Caco-2 (cell line): ENCODE data around the gene HMCES. TPM values are rescaled to one million over a fixed set of nuclear protein-coding genes. Genes with fewer than 3 reads are reported as not detected.

Experiments
- BruUV-seq: library from RNA; stranded (reverse); fragments of 400-500 nt; replicated peaks from 2 replicates; lab custom pipeline; 2021; lab: Mats Ljungman, UMichigan
- CTCF ChIA-PET: fragments of 300-600 bp; sonication (Branson Sonifier 250); formaldehyde crosslinking; loops from one replicate; lab custom pipeline; 2022; ENCODE audit warnings: antibody characterized with exemption; lab: Charles Lee
- POLR2A ChIA-PET: fragments of 300-600 bp; sonication (Branson Sonifier 250); formaldehyde crosslinking; loops from one replicate; lab custom pipeline; 2022; ENCODE audit warnings: antibody characterized with exemption; lab: Charles Lee
- DNase-seq, 2 experiments: peaks; one replicate each; pipeline versions ENCODE4 v3.0.0 to v3.0.0-alpha.2; 2020 to 2022
- H3K27me3 ChIP-seq: replicated peaks from 2 replicates; pipeline ENCODE4 v1.6.0; 2011; ENCODE audit warnings: low read length; ENCODE audit not compliant: control insufficient read depth, insufficient read depth
- H3K36me3 ChIP-seq: 2 replicates; pipeline ENCODE4 v1.5.1; 2011; ENCODE audit warnings: low read length; ENCODE audit not compliant: control insufficient read depth, insufficient read depth
- H3K4me1 ChIP-seq: fragments of 250-450 bp; sonication (Bioruptor Pico); 2 replicates; pipeline ENCODE4 v1.5.1; 2020; ENCODE audit warnings: mild to moderate bottlenecking
- H3K4me3 ChIP-seq: 2 replicates; pipeline ENCODE4 v1.5.1; 2011; ENCODE audit warnings: low read depth, mild to moderate bottlenecking, control low read depth, low read length
- H3K9me3 ChIP-seq: fragments of 250-450 bp; sonication (Bioruptor Pico); 2 replicates; pipeline ENCODE4 v1.5.1; 2020; ENCODE audit warnings: mild to moderate bottlenecking, moderate library complexity
- H3K27ac Mint-ChIP-seq: one replicate; pipeline ENCODE4 v1.8.0; 2022; ENCODE audit warnings: mixed read lengths; ENCODE audit not compliant: unreplicated experiment
- H3K27me3 Mint-ChIP-seq: one replicate; pipeline ENCODE4 v1.8.0; 2022; ENCODE audit warnings: mixed read lengths; ENCODE audit not compliant: insufficient read depth, unreplicated experiment
- H3K36me3 Mint-ChIP-seq: one replicate; pipeline ENCODE4 v1.8.0; 2022; ENCODE audit warnings: mild to moderate bottlenecking, mixed read lengths; ENCODE audit not compliant: insufficient read depth, unreplicated experiment
- H3K4me1 Mint-ChIP-seq: one replicate; pipeline ENCODE4 v1.8.0; 2022; ENCODE audit warnings: low read depth, mixed read lengths; ENCODE audit not compliant: unreplicated experiment
- H3K4me3 Mint-ChIP-seq: one replicate; pipeline ENCODE4 v1.8.0; 2022; ENCODE audit warnings: mild to moderate bottlenecking, moderate library complexity, mixed read lengths; ENCODE audit not compliant: unreplicated experiment
- H3K9me3 Mint-ChIP-seq: one replicate; pipeline ENCODE4 v1.8.0; 2022; ENCODE audit warnings: mixed read lengths; ENCODE audit not compliant: unreplicated experiment
- CTCF ChIP-seq, 2 experiments: fragments of 200-600 bp in 1 of 2; IDR thresholded peaks; 1 replicate in 1 of 2; 2 replicates in 1 of 2; pipeline versions ENCODE4 v1.5.1 to v1.8.0; 2011 to 2022; ENCODE audit warnings: antibody characterized with exemption in 1 of 2, control low read depth in 1 of 2, inconsistent platforms in 1 of 2, low read depth in 1 of 2, low read length in 1 of 2, mild to moderate bottlenecking in 1 of 2, moderate library complexity in 1 of 2; ENCODE audit not compliant: insufficient read depth in 1 of 2, severe bottlenecking in 1 of 2, unreplicated experiment in 1 of 2
- intact Hi-C: fragments of 100-400 bp; cut with micrococcal nuclease; formaldehyde crosslinking; loops from one replicate; pipeline ENCODE4 v1.10.0; 2022; ENCODE audit not compliant: unreplicated experiment
- total RNA-seq: library from RNA; stranded (reverse); gene quantifications from 2 replicates; pipeline ENCODE4 v1.2.3, GENCODE V29; 2022

Gene HMCES
- total RNA-seq, 1 experiment from 2014 or later: 47.7 TPM

GRCh38 chr3:129310111-129311011 lies 31.7 kb downstream of the HMCES start:
- Histone ChIP-seq H3K27me3 (no peaks in the 10 kb centered on the region), H3K4me3 (no peak overlapping the region), H3K4me1 (peaks cover 24% of the 10 kb centered on the region), H3K36me3 (0 out of 2 replicates have a peak, but pooled peaks cover 2% of the 10 kb centered on the region), H3K9me3 (no peaks in the 10 kb centered on the region)
- Mint-ChIP-seq H3K27ac (peak overlapping the region; percentile 66), H3K4me3 (no peak overlapping the region), H3K4me1 (peaks cover 18% of the 10 kb centered on the region), H3K36me3 (peaks cover 52% of the 10 kb centered on the region), H3K9me3 (no peaks in the 10 kb centered on the region), H3K27me3 (no peaks in the 10 kb centered on the region)
- no peak for TF ChIP-seq CTCF (IDR thresholded peaks at IDR 0.05; ENCODE audit: insufficient read depth in 1 of 2, low read depth in 1 of 2, low read length in 1 of 2, severe bottlenecking in 1 of 2, unreplicated experiment in 1 of 2)
- ChIA-PET CTCF (no interaction called here), POLR2A (interaction anchor here (1.0 kb wide), 1 partner anchor 61 kb away, joined by 4 read pairs; the partner anchor contains the start of gene COPG1)
- intact Hi-C loops: loop anchor here (10.0 kb wide), 1 partner anchor 186 kb away; the partner anchor contains the start of gene RAB43
- peak; percentile 59 to 66 for DNase-seq
- BruUV-seq: no TSS peak

GRCh38 chr3:129311054-129311902 lies 32.6 kb downstream of the HMCES start:
- BruUV-seq: no TSS peak
- peaks cover 18% of the 10 kb centered on the region for H3K4me1 Mint-ChIP-seq
- POLR2A ChIA-PET: no interaction called here

More at GRCh38 chr3:129311054-129311902, 32.6 kb downstream of the HMCES start:
- no peaks in the 10 kb centered on the region for H3K27me3 ChIP-seq
- intact Hi-C loops: loop anchor here (10.0 kb wide), 1 partner anchor 186 kb away; the partner anchor contains the start of gene RAB43
- Mint-ChIP-seq H3K9me3 (no peaks in the 10 kb centered on the region), H3K27ac (peak overlapping the region; percentile 66), H3K36me3 (peaks cover 52% of the 10 kb centered on the region), H3K27me3 (no peaks in the 10 kb centered on the region), H3K4me3 (no peak overlapping the region)
- no peak for DNase-seq
- H3K4me3 ChIP-seq: no peak overlapping the region
- H3K9me3 ChIP-seq: no peaks in the 10 kb centered on the region
- H3K4me1 ChIP-seq: peaks cover 24% of the 10 kb centered on the region
- 0 out of 2 replicates have a peak, but pooled peaks cover 2% of the 10 kb centered on the region for H3K36me3 ChIP-seq
- no peak for TF ChIP-seq CTCF (IDR thresholded peaks at IDR 0.05; ENCODE audit: insufficient read depth in 1 of 2, low read depth in 1 of 2, low read length in 1 of 2, severe bottlenecking in 1 of 2, unreplicated experiment in 1 of 2)
- CTCF ChIA-PET: no interaction called here
